ENCODE measurements around the gene ISM2.
"Not testable (repeated sequence)": the region's sequence is repeated elsewhere in the genome, so short reads cannot be mapped to it uniquely, and the experiment has no call there.

DNA sequence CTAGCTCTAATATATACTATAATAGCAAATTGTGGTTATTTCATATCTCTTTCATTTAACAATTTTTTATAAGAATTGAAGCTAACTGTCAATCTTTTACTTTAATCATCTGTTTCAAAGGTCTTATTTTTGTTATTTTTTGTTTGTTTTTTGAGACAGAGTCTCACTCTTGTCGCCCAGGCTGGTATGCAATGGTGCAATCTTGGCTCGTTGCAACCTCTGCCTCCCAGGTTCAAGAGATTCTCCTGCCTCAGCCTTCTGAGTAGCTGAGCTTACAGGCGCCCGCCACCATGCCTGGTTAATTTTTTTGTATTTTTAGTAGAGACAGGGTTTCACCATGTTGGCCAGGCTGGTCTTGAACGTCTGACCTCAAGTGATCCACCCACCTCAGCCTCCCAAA, 30.1 kb upstream of the ISM2 start:
- not testable (repeated sequence) for TF ChIP-seq POLR2A, CTCF (IDR thresholded peaks at IDR 0.05)

All from testis (tissue), 2 donors.